ENCODE data around the gene RBM20. TPM values are rescaled to one million over a fixed set of nuclear protein-coding genes. Genes with fewer than 3 reads are reported as not detected.

RBM20 gene
- total RNA-seq, 4 donors from 2014 or later = 0.62 to 7.4 (median 3.9) TPM

DNA sequence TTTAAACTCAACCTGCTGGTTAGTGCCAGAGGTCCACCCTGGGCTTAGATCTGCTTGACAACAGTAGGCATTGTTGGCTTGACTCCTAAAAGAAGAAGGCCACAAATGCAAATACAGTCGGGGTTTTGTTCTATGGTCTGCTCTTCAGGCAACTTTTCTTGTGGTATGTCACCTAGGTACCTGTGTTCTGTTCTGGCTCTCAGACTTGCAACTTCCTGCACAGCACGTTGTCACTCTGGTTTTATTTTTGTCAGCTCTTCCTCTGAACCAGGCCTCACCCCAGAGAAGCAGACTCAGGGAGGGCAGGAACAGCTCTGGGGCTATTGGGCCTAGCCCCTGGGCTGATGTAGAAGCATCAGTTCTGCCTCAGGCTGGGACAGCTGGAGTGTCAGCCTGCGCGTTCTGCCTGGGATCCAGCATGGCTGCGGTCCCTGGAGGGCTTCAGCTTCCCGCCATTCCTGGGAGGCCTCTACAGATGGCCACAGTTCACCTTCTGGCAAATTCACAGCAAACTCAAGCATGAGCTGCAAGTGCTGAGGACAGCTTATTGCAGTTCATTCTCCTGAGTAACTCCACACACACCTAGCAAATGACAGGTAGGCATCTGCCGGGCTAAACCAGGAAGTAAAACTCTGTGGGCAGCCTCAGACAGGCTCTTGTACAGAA, 216.6 kb downstream of the RBM20 start:
- Histone ChIP-seq H3K4me1 (peaks cover 0 to 47% (median 7%) of the 10 kb centered on the region in 3 donors), H3K27ac (peak overlapping the region in 3 of 4 donors; percentile 8 to 66 (median 21)), H3K36me3 (no peaks in the 10 kb centered on the region), H3K9me3 (no peaks in the 10 kb centered on the region), H3K4me3 (no peak overlapping the region), H3K27me3 (no peaks in the 10 kb centered on the region)
- TF ChIP-seq POLR2A (IDR thresholded peaks at IDR 0.05) (no peak), EP300 (IDR thresholded peaks at IDR 0.05) (no peak)
- TF ChIP-seq, protein P1, sequence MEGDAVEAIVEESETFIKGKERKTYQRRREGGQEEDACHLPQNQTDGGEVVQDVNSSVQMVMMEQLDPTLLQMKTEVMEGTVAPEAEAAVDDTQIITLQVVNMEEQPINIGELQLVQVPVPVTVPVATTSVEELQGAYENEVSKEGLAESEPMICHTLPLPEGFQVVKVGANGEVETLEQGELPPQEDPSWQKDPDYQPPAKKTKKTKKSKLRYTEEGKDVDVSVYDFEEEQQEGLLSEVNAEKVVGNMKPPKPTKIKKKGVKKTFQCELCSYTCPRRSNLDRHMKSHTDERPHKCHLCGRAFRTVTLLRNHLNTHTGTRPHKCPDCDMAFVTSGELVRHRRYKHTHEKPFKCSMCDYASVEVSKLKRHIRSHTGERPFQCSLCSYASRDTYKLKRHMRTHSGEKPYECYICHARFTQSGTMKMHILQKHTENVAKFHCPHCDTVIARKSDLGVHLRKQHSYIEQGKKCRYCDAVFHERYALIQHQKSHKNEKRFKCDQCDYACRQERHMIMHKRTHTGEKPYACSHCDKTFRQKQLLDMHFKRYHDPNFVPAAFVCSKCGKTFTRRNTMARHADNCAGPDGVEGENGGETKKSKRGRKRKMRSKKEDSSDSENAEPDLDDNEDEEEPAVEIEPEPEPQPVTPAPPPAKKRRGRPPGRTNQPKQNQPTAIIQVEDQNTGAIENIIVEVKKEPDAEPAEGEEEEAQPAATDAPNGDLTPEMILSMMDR (IDR thresholded peaks at IDR 0.05) = no peak
- 58% methylated on average over 3 of the region's 7 CpGs; no CpG with 5 or more reads in 1 of the 2 donors for WGBS, 2 donors (ENCODE audit: low coverage in 1 of 2)
- no peak for ATAC-seq

DNA sequence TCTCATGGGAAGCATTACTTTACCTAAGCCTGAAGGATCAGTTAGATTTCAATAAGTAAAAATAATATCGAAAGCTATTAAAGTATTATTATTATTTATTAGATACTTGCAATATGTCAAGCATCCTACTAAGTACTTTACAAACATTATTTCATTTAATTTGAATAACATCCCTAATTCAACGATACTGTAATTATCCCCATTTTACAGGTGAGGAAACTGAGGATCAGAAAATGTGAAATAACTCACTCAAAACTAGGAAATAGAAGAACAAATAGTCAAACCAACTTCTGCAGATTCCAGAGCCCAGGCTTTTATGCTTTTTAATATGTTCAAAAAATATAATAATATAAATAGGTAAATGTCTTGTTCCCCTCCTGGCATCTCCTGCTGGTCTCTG, 217.3 kb downstream of the RBM20 start:
- ATAC-seq = no peak
- peaks cover 0 to 52% (median 7%) of the 10 kb centered on the region in 3 donors for H3K4me1 ChIP-seq
- no peak overlapping the region for H3K4me3 ChIP-seq
- TF ChIP-seq, protein P1 (IDR thresholded peaks at IDR 0.05) = no peak
- no peaks in the 10 kb centered on the region for H3K9me3 ChIP-seq
- 93 to 95% methylated on average over 2 of the region's 2 CpGs for WGBS, 2 donors (ENCODE audit: low coverage in 1 of 2)
- no peaks in the 10 kb centered on the region for H3K36me3 ChIP-seq
- H3K27me3 ChIP-seq = no peaks in the 10 kb centered on the region
- H3K27ac ChIP-seq = no peak overlapping the region

DNA sequence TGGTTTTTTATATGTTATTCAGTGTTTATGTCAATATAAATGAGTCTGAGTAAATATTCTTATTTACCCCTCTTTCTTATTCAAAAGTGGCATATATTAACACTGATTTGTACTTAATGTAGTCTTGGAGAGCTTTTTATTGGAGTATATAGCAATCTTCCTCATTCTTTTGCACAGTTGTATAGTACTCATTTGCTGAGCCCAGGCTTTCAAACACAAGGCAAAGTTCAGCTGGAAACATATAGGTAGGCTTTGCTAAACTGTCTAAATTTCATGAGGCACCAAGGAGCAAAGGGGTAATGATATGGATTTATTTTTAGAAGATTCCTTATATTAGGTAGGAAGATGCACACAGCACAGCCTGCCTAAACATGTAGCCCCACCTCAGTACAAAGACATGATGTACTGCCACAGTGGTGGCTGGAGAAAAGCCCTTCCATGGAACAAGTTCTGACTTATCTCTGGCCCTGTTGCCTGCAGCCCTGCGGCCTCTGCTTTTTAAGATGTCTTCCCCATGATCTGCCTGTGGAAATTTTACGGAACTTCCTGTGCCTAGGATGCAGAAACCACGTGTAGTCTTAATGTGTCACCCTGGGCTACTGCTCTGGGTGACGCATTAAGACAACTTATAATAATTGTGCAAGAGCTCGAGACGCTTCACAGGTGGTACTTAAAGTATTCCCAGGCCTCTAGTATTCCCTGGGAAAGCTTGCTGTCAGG, 218.0 kb downstream of the RBM20 start:
- Histone ChIP-seq H3K36me3 (no peaks in the 10 kb centered on the region), H3K4me3 (no peak overlapping the region), H3K4me1 (peaks cover 0 to 52% (median 7%) of the 10 kb centered on the region in 3 donors), H3K27ac (no peak overlapping the region), H3K27me3 (no peaks in the 10 kb centered on the region), H3K9me3 (no peaks in the 10 kb centered on the region)
- TF ChIP-seq EP300 (IDR thresholded peaks at IDR 0.05) = no peak
- TF ChIP-seq, protein P1 (IDR thresholded peaks at IDR 0.05) = no peak
- no peak for TF ChIP-seq POLR2AphosphoS5 (IDR thresholded peaks at IDR 0.05)
- TF ChIP-seq POLR2A (IDR thresholded peaks at IDR 0.05) = no peak
- WGBS, 2 donors (ENCODE audit: low coverage in 1 of 2) = 74 to 80% methylated on average over 1 to 6 of the region's 6 CpGs
- no peak for ATAC-seq

DNA sequence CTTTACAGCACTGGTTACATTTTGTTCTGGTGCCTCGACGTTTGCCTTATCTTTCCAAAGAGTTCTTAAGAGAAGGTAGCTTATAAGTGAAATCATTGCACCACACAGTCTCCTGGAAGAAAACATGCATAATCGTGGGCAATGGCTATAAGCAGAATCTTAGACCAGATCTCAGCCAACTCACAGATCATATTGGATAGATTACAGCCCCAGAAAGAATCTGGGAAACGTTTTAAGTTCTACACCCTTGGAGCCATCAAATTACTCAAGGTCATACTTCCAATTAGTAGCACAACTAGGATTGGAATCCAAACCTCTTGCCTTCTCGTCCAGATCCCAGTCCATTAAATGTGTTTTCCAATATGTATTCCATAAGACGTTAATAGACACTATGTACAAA, 218.8 kb downstream of the RBM20 start:
- ATAC-seq = no peak
- no peaks in the 10 kb centered on the region for H3K36me3 ChIP-seq
- H3K4me3 ChIP-seq = no peak overlapping the region
- WGBS, 2 donors (ENCODE audit: low coverage in 1 of 2) = 81 to 84% methylated on average over 6 of the region's 6 CpGs
- H3K27ac ChIP-seq = no peak overlapping the region
- H3K9me3 ChIP-seq = no peaks in the 10 kb centered on the region
- peaks cover 0 to 44% (median 9%) of the 10 kb centered on the region in 3 donors for H3K4me1 ChIP-seq
- H3K27me3 ChIP-seq = no peaks in the 10 kb centered on the region
- TF ChIP-seq EP300 (IDR thresholded peaks at IDR 0.05) (no peak), POLR2A (IDR thresholded peaks at IDR 0.05) (no peak), POLR2AphosphoS5 (IDR thresholded peaks at IDR 0.05) (no peak)
- TF ChIP-seq, protein P1 (IDR thresholded peaks at IDR 0.05) = no peak

DNA sequence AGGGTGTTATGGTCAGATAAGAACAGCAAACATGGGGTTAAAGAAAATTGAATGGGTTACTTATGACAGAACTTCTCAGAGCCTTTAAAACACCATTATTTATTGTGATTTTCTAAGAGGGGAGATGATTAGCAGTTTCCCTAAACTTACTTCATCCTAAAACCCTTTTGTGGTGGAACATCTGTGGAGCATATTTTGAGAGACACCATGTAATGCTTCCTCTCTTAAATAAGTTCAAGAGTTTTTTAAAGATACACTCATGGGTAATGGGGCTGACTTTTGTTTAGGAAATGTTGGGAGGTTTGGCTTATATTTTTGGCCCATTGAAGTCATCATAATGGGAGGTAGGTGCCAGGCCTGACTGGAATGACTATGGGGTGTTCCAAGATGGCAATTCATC, 219.2 kb downstream of the RBM20 start:
- no peaks in the 10 kb centered on the region for H3K36me3 ChIP-seq
- H3K27me3 ChIP-seq = no peaks in the 10 kb centered on the region
- H3K9me3 ChIP-seq = no peaks in the 10 kb centered on the region
- no peak overlapping the region for H3K27ac ChIP-seq
- no peak for ATAC-seq
- H3K4me3 ChIP-seq = no peak overlapping the region
- TF ChIP-seq EP300 (IDR thresholded peaks at IDR 0.05) (no peak), POLR2AphosphoS5 (IDR thresholded peaks at IDR 0.05) (no peak), POLR2A (IDR thresholded peaks at IDR 0.05) (no peak)
- TF ChIP-seq, protein P1 (IDR thresholded peaks at IDR 0.05) = no peak
- H3K4me1 ChIP-seq = peaks cover 0 to 44% (median 10%) of the 10 kb centered on the region in 3 donors

Data from gastroesophageal sphincter (tissue), 4 donors.